Stimulated activated effector memory CD8-positive, alpha-beta T cell treated with anti-CD3 and anti-CD28 coated beads, Interleukin-12 subunit alpha, Interleukin-12 subunit beta, amount 100 ng/mL, for 72 hours (primary cell): Measurements from ENCODE around the gene TUBA3E.
"Not testable (repeated sequence)": the region's sequence is repeated elsewhere in the genome, so short reads cannot be mapped to it uniquely, and the experiment has no call there.

ENCODE experiments used
- ATAC-seq: fragments of 150-1000 bp; cut with Tn5 transposase; 2 replicates; pipeline ENCODE4 v1.10.0; 2021
- DNase-seq, 2 donors: peaks; one replicate each; pipeline ENCODE4 v3.0.0; 2021 to 2022; ENCODE audit warnings: low spot score in 2 of 2
- H3K27ac Mint-ChIP-seq: one replicate; pipeline ENCODE4 v1.8.0; 2022; ENCODE audit warnings: mild to moderate bottlenecking, mixed read lengths
- H3K36me3 Mint-ChIP-seq: one replicate; pipeline ENCODE4 v1.8.0; 2022; ENCODE audit warnings: mild to moderate bottlenecking, mixed read lengths
- H3K4me1 Mint-ChIP-seq: one replicate; pipeline ENCODE4 v1.8.0; 2022; ENCODE audit warnings: mixed read lengths
- H3K4me3 Mint-ChIP-seq: one replicate; pipeline ENCODE4 v1.8.0; 2022; ENCODE audit warnings: mild to moderate bottlenecking, mixed read lengths
- H3K9me3 Mint-ChIP-seq: one replicate; pipeline ENCODE4 v1.8.0; 2022; ENCODE audit warnings: mixed read lengths

The TUBA3E gene

DNA sequence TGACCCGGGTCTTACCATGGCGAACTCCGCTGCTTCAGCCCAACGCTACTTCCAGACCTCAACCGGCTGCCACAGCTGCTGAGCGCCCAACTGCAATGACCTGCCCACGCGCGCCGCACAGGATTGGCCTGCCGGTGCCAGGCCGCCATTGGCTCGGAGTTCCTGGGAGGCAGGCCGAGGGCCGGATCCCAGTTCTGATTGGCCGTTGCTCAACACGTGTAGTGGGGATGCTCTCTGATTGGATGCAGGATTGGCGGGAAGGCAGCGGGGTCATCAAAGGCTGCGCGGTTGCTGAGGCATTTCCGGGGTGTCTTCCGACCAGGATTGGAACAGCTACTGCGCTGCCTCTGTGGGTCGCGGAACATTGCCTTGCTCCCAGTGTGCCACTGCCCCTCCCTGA is at the start of gene TUBA3E:
TSS of gene TUBA3E (minus strand) at position 97 of the 400 bp plus-strand sequence. CDS start at position 18, 79 bp downstream.
- Mint-ChIP-seq H3K4me1 (no peaks in the 10 kb centered on the region), H3K27ac (no peak within 1 kb of the TSS), H3K9me3 (no peaks in the 10 kb centered on the region), H3K36me3 (no peaks in the 10 kb centered on the region), H3K4me3 (no peak within 1 kb of the TSS)
- ATAC-seq (no peak), DNase-seq (no peak)

DNA sequence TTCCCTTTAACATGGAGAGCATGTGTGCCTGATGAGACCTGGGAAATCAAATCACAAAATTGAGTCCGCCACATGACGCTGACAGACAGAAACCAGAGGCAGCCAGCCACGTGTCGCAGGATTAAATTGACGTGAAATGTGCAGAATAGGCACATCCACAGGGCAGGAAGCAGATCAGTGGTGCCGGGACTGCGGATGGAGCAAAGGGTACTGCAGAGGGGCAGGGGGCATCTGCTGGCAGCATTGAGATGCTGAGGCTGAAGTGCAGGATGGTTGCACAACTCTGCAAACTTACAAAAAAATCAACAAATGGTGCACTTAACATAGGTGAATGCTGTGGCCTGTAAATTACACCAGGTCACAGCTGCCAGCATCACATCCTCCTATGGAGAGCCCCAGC is 48.2 kb upstream of the TUBA3E start:
- no peak overlapping the region for H3K27ac Mint-ChIP-seq
- H3K36me3 Mint-ChIP-seq, result no peaks in the 10 kb centered on the region
- no peak overlapping the region for H3K4me3 Mint-ChIP-seq
- H3K4me1 Mint-ChIP-seq, result no peaks in the 10 kb centered on the region
- ATAC-seq (no peak), DNase-seq (no peak)
- H3K9me3 Mint-ChIP-seq, result no peaks in the 10 kb centered on the region

DNA sequence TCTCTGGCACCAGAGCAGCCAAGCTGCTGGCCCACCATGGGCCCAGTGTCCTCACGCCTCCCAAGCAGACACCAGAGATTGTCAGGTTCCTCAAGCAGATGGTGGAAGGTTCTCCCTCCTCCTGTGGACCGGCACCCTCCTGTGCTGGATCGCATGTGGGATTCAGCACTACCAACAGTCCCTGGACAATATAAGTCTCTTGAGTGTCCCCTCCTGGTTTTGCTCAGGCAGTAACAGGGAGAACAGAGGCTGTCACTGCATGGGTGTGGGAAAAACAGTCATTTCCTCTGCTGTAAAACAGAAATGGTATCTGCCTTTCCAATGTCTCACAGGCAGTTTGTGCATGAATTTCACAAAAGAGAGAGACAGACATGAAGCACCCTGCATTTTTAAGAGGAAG is 47.7 kb upstream of the TUBA3E start:
- Mint-ChIP-seq H3K36me3 (no peaks in the 10 kb centered on the region), H3K27ac (no peak overlapping the region), H3K4me3 (no peak overlapping the region), H3K4me1 (no peaks in the 10 kb centered on the region), H3K9me3 (no peaks in the 10 kb centered on the region)
- DNase-seq (no peak), ATAC-seq (no peak)

DNA sequence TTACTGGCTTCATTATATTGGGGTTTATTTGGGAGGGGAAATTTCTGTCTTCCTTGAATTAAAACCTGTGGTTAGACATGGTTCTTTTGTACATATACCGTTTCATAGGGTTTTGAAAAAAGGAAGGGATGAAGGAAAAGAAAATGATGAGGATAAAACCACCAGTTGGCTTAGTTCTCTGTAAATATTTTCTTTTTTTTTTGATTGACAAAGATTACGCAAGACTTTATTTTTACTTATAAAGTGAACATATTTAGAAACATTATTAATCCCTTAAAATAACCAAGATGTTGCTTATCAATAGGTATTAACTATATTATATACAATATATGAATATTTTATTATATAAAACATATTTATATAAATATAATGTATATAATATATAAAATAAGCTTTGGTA is 45.1 kb upstream of the TUBA3E start:
- Mint-ChIP-seq H3K36me3 (no peaks in the 10 kb centered on the region), H3K9me3 (no peaks in the 10 kb centered on the region), H3K4me3 (no peak overlapping the region), H3K27ac (no peak overlapping the region), H3K4me1 (no peaks in the 10 kb centered on the region)
- DNase-seq (no peak), ATAC-seq (no peak)

DNA sequence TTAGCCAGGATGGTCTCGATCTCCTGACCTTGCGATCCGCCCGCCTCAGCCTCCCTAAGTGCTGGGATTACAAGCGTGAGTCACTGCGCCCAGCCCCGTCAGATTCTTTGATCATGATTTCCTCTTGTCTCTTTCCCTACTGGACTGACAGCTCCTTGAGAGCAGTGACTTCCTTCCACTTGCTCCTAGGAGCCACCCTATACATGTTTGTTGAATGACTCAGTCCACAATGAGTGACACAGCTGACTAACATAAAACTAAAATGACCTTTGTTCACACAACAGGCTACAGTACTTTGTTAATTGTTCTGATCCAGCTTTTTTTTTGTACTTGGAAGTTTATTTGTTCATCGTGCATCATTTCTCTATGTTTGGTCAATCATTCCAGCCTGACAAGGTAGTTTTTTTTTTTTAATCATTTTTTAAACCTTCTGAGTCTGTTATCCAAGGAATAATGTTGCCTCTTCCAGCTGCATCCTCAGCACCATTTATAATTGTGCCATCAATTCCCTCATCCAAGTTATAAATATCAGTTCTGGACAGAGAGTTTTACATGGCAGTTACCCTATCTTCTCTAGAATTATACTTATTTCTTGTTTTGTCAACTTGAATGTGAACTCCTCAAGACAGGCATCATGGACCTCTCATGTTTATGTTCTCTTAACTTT is 42.9 kb upstream of the TUBA3E start:
- no peak overlapping the region for H3K4me3 Mint-ChIP-seq
- H3K9me3 Mint-ChIP-seq, result no peaks in the 10 kb centered on the region
- H3K4me1 Mint-ChIP-seq, result no peaks in the 10 kb centered on the region
- ATAC-seq (no peak), DNase-seq (no peak)
- no peak overlapping the region for H3K27ac Mint-ChIP-seq
- H3K36me3 Mint-ChIP-seq, result no peaks in the 10 kb centered on the region

DNA sequence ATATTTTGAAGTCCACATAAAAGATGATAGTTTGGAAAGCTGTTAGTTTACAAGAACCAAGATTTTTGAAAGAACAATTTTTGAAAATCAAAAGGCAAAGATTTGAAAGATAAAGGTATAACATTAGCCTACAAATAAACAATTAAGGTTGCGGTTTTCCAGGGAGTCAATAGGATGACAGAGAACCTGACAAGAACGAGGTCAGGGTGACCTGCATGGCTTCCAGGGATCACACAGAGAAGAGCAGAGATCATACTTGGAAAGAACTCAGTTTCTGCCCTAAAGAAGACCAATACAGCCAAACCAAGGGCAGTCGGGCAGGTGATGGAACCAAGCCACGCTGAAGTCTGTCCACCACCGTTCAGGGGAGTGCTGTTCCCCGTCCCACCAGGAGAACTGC is 41.3 kb upstream of the TUBA3E start:
- not testable (repeated sequence) for H3K36me3 Mint-ChIP-seq, H3K27ac Mint-ChIP-seq, DNase-seq, H3K4me1 Mint-ChIP-seq, ATAC-seq, H3K4me3 Mint-ChIP-seq, H3K9me3 Mint-ChIP-seq

DNA sequence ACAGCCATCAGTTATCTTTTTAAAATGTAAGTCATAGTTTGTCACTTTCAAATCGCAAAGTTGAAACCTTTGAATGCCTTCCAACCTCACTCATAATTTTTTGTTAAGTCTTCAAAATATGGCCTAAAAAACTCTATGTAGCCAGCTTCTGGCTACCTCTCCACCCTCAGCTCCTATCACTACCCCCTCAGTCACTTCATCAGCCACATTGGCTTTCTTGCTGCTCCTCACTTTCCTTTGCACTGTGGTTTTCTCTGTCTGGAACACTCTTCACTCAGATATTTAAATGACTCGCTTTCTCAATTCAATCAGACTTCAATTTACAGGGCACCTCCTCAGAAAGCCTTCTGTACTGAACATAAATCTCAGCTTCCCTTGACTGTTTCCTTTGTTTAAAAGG is 34.8 kb upstream of the TUBA3E start:
- DNase-seq, H3K9me3 Mint-ChIP-seq, H3K4me3 Mint-ChIP-seq, H3K27ac Mint-ChIP-seq, H3K36me3 Mint-ChIP-seq, H3K4me1 Mint-ChIP-seq: not testable (repeated sequence)
- peak; percentile 40 for ATAC-seq

DNA sequence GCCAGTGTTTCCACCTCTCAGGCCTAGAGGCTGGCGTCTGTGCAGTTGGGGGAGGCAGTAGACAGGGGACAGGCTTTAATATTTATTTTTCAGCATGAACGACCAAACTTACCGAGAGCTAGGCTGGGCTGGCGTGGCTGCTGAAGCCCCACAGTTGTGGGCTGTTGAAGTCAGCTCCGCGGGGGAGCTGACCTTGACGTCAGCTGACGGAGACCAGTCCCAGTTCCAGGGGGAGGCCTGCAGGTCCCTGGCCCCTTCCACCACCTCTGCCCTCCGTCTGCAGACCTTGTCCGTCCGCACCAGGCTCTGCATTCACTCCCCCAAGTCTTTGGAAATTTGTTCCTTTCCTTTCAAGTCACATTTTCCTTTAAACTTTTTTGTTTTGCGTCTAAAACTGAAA is 33.4 kb upstream of the TUBA3E start:
- H3K4me1 Mint-ChIP-seq, result no peaks in the 10 kb centered on the region

DNA sequence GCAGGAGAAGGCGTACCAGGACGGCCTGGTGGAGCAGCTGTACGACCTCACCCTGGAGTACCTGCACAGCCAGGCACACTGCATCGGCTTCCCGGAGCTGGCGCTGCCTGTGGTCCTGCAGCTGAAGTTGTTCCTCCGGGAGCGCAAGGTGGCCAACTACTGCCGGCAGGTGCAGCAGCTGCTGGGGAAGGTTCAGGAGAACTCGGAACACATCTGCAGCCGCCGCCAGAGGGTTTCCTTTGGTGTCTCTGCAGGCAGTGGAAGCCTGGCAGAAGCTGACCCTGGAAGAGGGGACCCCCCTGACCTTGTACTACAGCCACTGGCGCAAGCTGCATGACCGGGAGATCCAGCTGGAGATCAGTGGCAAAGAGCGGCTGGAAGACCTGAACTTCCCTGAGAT is 32.7 kb upstream of the TUBA3E start:
- ATAC-seq, H3K4me1 Mint-ChIP-seq, H3K27ac Mint-ChIP-seq, H3K36me3 Mint-ChIP-seq, H3K4me3 Mint-ChIP-seq, H3K9me3 Mint-ChIP-seq, DNase-seq: not testable (repeated sequence)

More for the DNA sequence above, 33.4 kb upstream of the TUBA3E start:
- no peaks in the 10 kb centered on the region for H3K36me3 Mint-ChIP-seq
- ATAC-seq (no peak), DNase-seq (no peak)
- no peaks in the 10 kb centered on the region for H3K9me3 Mint-ChIP-seq
- H3K4me3 Mint-ChIP-seq, result no peak overlapping the region
- no peak overlapping the region for H3K27ac Mint-ChIP-seq

DNA sequence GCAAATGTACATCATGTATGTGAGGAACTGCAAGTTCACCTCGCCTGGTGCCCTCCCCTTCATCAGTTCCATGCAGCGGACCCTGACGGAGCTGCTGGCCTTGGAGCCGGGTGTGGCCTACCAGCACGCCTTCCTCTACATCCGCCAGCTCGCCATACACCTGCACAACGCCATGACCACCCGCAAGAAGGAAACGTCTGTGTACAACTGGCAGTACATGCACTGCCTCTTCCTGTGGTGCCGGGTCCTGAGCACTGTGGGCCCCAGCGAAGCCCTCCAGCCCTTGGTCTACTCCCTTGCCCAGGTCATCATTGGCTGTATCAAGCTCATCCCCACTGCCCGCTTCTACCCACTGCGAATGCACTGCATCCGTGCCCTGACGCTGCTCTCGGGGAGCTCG is 32.1 kb upstream of the TUBA3E start:
- not testable (repeated sequence) for H3K36me3 Mint-ChIP-seq, H3K9me3 Mint-ChIP-seq, ATAC-seq, H3K27ac Mint-ChIP-seq, H3K4me3 Mint-ChIP-seq, DNase-seq, H3K4me1 Mint-ChIP-seq

DNA sequence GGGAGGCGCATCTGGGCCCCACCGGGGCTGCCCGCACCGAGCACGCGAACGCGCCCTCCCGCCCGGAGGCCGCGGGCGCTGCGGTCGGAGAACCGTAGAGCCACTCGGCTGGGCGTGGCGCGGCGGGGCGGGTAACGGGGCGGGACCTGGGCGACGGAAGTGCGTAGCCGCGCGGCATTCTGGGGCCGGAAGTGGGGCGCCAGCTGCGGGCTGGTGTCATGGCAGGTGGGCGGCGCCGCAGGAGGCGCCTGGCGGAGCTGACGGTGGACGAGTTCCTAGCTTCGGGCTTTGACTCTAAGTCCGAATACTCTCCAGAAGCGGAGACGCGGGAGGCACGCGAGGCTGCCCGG is 30.9 kb upstream of the TUBA3E start:
- not testable (repeated sequence) for ATAC-seq

DNA sequence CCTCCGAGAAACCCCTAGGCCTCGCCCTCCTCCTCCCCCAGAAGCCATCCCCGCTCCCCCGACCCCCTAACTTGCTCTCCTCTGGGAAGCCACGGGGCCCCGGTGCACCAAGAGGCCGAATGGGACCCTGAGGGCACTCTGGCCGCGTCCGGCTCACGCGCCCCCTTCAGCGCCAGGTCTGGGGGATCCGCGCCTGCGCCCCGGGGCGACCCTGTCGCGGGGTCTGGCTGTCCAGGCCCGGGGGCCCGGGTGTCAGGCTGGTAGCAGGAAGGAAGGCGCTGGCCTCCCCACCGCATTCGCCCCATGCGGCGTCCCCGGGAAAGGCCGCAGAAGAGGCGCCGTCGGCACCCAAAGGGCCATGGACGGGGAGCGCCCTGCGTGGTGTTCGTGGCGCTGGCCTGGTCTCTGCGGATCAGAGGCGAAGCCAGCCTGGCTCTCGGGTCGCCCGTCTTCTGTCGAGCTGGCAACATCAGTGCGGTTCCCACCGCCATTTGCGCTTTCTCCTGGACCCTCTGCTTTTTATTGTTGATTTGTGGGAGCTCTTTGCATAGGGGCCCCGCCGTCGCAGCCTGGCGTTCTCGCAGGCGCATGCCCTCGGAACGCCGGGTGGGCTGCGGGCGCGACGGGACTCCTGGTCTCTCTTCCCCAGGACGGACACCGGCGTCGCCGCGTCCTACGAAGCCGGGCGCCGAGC is 30.4 kb upstream of the TUBA3E start:
- not testable (repeated sequence) for H3K4me1 Mint-ChIP-seq, H3K4me3 Mint-ChIP-seq, DNase-seq, ATAC-seq, H3K9me3 Mint-ChIP-seq, H3K27ac Mint-ChIP-seq, H3K36me3 Mint-ChIP-seq

More for the DNA sequence above, 30.9 kb upstream of the TUBA3E start:
- not testable (repeated sequence) for DNase-seq, H3K27ac Mint-ChIP-seq, H3K4me3 Mint-ChIP-seq, H3K4me1 Mint-ChIP-seq, H3K36me3 Mint-ChIP-seq, H3K9me3 Mint-ChIP-seq

DNA sequence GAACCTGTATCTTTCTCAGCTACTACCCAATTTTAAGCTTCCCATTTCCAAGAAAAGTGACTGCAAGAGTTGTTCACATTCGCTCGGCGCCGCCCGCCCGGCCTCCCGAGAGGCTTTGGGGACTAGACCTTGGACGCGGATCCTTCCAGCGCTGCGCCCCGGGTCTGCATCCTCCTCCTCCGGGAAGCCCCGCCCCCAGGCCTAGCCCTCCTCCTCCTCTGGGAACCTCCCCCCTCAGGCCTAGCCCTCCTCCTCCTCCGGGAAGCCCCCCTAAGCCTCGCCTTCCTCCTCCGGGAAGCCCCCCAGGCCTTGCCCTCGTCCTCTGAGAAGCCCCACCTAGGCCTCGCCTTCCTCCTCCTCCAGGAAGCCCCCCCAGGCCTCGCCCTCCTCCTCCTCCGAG is 29.8 kb upstream of the TUBA3E start:
- DNase-seq, H3K9me3 Mint-ChIP-seq: not testable (repeated sequence)

DNA sequence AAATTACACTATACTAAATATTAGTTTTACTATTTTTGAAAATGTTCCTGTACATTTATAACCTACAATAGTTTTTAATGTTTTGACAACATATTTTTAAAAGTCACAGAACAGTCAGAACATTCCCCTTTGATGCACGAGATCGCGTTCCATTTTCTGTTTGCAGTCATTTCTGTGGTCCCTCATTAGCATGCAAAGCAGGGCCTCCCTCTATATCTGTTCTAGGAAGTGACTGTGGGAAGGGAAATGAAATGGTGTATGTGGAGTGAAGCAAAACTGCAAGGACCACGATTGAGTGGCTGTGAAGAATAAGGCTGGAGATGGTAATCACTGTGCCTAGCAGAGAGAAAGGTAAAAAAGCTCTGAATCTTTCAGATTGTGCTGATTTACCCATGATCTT is 24.3 kb upstream of the TUBA3E start:
- not testable (repeated sequence) for H3K36me3 Mint-ChIP-seq, H3K4me1 Mint-ChIP-seq, H3K4me3 Mint-ChIP-seq, H3K27ac Mint-ChIP-seq, DNase-seq, H3K9me3 Mint-ChIP-seq
- ATAC-seq, result peak; percentile 69

More for the DNA sequence above, 29.8 kb upstream of the TUBA3E start:
- H3K27ac Mint-ChIP-seq, H3K4me1 Mint-ChIP-seq, H3K36me3 Mint-ChIP-seq, H3K4me3 Mint-ChIP-seq, ATAC-seq: not testable (repeated sequence)

DNA sequence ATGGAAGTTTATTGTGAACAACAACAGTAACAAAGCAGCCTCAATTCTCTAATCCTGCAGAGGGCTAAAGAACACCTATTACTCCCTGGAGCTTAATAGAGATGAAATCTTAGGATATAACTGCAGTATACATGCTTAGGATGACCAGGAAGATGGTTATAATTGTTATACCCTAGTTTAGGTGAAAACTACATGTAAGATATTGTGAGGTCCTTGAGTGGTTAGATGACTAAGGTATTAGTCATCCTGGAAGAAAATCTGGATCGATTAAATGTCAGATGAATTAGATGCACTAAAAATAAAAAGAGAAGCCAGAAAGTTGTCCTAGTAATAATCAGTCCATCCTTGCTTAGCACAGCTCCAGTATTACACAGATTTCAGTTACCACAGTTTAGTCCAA is 22.3 kb upstream of the TUBA3E start:
- H3K4me3 Mint-ChIP-seq, H3K9me3 Mint-ChIP-seq, DNase-seq, H3K36me3 Mint-ChIP-seq, H3K27ac Mint-ChIP-seq, H3K4me1 Mint-ChIP-seq, ATAC-seq: not testable (repeated sequence)

DNA sequence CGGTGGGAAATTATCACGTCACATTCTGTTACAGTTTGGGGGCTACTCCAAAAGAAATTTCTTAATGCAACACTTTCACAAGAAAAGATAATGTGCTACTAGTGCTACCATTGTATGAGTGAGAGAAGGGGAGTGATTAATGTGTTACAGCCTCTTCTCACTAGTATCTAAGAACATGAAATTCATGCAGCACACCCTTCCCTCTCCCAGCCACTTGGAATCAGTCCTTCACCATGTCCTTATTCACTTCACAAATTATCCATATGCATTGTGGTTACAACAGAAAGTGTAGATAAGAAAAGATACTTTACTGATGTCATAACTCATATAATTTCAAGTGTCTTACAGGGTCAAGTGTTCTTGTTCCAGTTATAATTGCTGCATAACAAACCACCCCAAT is 20.9 kb upstream of the TUBA3E start:
- H3K36me3 Mint-ChIP-seq, H3K9me3 Mint-ChIP-seq, H3K27ac Mint-ChIP-seq, ATAC-seq, H3K4me1 Mint-ChIP-seq, H3K4me3 Mint-ChIP-seq, DNase-seq: not testable (repeated sequence)
